ENCODE results near the gene ZNF19.

DNA sequence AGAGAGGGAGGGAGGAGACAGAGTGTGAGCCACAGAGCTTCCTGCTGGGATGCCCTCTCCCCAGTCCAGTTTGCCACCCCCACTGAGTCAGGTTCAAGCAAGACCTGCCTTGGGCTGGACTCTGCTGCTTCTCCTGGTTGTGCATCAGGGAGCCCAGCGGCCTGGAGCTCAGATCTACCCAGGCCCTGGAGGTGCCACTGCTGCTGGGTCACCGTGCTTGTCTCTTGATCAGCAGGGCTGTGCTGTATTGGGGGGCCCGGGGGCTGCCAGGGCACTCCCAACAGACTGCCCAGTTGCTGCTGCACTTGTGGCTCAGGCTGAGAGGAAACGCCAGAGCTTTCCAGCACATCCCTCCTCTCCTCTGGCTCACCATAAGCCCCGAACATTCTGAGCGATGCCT is 56.2 kb downstream of the ZNF19 start:
- TF ChIP-seq, protein P1, sequence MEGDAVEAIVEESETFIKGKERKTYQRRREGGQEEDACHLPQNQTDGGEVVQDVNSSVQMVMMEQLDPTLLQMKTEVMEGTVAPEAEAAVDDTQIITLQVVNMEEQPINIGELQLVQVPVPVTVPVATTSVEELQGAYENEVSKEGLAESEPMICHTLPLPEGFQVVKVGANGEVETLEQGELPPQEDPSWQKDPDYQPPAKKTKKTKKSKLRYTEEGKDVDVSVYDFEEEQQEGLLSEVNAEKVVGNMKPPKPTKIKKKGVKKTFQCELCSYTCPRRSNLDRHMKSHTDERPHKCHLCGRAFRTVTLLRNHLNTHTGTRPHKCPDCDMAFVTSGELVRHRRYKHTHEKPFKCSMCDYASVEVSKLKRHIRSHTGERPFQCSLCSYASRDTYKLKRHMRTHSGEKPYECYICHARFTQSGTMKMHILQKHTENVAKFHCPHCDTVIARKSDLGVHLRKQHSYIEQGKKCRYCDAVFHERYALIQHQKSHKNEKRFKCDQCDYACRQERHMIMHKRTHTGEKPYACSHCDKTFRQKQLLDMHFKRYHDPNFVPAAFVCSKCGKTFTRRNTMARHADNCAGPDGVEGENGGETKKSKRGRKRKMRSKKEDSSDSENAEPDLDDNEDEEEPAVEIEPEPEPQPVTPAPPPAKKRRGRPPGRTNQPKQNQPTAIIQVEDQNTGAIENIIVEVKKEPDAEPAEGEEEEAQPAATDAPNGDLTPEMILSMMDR (IDR thresholded peaks at IDR 0.05; ENCODE audit: low read length), result no peak
- TF ChIP-seq EZH2 (optimal IDR thresholded peaks at IDR 0.05; ENCODE audit: low read depth, low read length) (no peak), EZH2phosphoT487 (IDR thresholded peaks at IDR 0.05; ENCODE audit: low read length) (no peak)
